ENCODE measurements around the gene SERPINE2.

DNA sequence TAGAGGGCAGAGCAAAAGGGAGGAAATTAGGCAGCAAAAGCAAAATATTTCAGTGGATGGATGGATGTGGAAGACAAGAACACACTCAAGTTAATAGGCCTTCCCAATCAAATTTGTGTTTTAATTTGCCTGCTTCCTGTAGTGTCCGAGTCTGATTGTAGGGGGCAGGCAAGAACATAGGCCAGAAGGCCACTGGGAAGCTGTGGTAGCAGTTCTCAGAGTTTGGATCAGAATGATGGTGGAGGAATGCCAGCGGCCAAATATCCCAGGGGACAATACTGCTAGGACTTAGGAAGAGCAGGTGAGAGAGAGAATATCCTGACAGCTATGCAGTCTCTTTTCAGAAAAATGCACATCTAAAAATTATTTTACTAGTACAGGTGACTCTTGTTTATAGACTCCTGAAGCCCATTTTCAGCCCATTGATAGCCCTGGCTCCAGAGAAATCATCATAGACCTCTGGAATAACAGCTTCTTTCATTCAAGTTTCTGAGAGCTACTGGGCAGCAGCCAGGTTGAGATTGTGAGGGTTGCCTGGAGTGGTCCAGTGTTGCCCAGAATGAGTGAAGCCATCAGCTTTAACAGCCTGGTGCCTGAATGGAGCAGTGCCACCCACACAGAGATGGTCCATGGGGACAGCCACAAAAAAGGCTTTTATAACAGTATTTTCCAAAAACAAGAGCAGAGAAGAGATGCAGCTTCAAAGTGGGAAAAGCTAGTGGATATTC, 19.1 kb upstream of the SERPINE2 start:
- TF ChIP-seq, protein P1, sequence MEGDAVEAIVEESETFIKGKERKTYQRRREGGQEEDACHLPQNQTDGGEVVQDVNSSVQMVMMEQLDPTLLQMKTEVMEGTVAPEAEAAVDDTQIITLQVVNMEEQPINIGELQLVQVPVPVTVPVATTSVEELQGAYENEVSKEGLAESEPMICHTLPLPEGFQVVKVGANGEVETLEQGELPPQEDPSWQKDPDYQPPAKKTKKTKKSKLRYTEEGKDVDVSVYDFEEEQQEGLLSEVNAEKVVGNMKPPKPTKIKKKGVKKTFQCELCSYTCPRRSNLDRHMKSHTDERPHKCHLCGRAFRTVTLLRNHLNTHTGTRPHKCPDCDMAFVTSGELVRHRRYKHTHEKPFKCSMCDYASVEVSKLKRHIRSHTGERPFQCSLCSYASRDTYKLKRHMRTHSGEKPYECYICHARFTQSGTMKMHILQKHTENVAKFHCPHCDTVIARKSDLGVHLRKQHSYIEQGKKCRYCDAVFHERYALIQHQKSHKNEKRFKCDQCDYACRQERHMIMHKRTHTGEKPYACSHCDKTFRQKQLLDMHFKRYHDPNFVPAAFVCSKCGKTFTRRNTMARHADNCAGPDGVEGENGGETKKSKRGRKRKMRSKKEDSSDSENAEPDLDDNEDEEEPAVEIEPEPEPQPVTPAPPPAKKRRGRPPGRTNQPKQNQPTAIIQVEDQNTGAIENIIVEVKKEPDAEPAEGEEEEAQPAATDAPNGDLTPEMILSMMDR (IDR thresholded peaks at IDR 0.05), result no peak
- no peak for TF ChIP-seq POLR2A (IDR thresholded peaks at IDR 0.05)

All from sigmoid colon (tissue), 3 donors.